GM18873 (cell line): ENCODE results near the gene PITPNM3.

Experiments
- ATAC-seq: cut with Tn5 transposase; IDR thresholded peaks from one replicate; pipeline ENCODE4 v1.9.1; 2021; ENCODE audit warnings: mild to moderate bottlenecking, moderate library complexity, moderate number of reproducible peaks; ENCODE audit not compliant: unreplicated experiment, low FRiP score

The PITPNM3 gene

GRCh38 chr17:6531575-6531974, 24.8 kb downstream of the PITPNM3 start:
- no peak for ATAC-seq

GRCh38 chr17:6530324-6530920, 25.9 kb downstream of the PITPNM3 start:
- no peak for ATAC-seq

GRCh38 chr17:6528557-6528956, 27.8 kb downstream of the PITPNM3 start:
- ATAC-seq, result no peak

- ATAC-seq, result no peak
Observed at GRCh38 chr17:6526362-6527152, 29.8 kb downstream of the PITPNM3 start.

GRCh38 chr17:6525731-6526130, 30.6 kb downstream of the PITPNM3 start:
- ATAC-seq, result no peak

- no peak for ATAC-seq
Observed at GRCh38 chr17:6525141-6525540, 31.2 kb downstream of the PITPNM3 start.

- ATAC-seq, result no peak
Observed at GRCh38 chr17:6524520-6524919, 31.8 kb downstream of the PITPNM3 start.

- ATAC-seq, result no peak
Observed at GRCh38 chr17:6523809-6524355, 32.5 kb downstream of the PITPNM3 start.

- no peak for ATAC-seq
Observed at GRCh38 chr17:6523330-6523729, 33.0 kb downstream of the PITPNM3 start.

GRCh38 chr17:6521586-6521985, 34.8 kb downstream of the PITPNM3 start:
- no peak for ATAC-seq

GRCh38 chr17:6517062-6517461, 39.3 kb downstream of the PITPNM3 start:
- ATAC-seq, result no peak

- no peak for ATAC-seq
Observed at GRCh38 chr17:6514371-6514770, 42.0 kb downstream of the PITPNM3 start.

GRCh38 chr17:6512552-6512951, 43.8 kb downstream of the PITPNM3 start:
- no peak for ATAC-seq

GRCh38 chr17:6510321-6510977, 45.9 kb downstream of the PITPNM3 start:
- no peak for ATAC-seq

GRCh38 chr17:6509921-6510320, 46.4 kb downstream of the PITPNM3 start:
- no peak for ATAC-seq

GRCh38 chr17:6509031-6509771, 47.2 kb downstream of the PITPNM3 start:
- no peak for ATAC-seq

GRCh38 chr17:6508519-6509030, 47.8 kb downstream of the PITPNM3 start:
- no peak for ATAC-seq

- ATAC-seq, result no peak
Observed at GRCh38 chr17:6508016-6508415, 48.3 kb downstream of the PITPNM3 start.

- no peak for ATAC-seq
Observed at GRCh38 chr17:6507535-6507934, 48.8 kb downstream of the PITPNM3 start.

GRCh38 chr17:6506679-6507231, 49.6 kb downstream of the PITPNM3 start:
- no peak for ATAC-seq
